ENCODE data around the gene MCTP1.

DNA sequence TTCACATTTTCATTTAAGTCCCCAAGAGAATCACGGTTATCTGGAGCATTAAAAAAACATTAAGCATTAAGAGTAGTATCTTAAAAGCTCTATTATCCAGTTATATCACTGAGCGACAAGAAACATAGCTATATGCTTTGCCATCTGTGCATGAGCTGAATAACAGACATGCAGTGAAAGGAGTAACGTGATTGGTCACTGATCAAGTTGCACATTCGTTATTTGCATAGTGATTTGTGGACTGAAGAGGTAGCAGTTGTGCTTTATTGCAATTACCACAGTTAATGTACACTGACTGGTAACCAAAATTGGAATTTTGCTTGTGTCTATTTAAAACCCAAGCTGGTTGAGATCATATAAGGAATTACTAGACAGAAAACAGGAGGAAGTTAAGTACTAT, 107.4 kb downstream of the MCTP1 start:
- TF ChIP-seq, protein P1, sequence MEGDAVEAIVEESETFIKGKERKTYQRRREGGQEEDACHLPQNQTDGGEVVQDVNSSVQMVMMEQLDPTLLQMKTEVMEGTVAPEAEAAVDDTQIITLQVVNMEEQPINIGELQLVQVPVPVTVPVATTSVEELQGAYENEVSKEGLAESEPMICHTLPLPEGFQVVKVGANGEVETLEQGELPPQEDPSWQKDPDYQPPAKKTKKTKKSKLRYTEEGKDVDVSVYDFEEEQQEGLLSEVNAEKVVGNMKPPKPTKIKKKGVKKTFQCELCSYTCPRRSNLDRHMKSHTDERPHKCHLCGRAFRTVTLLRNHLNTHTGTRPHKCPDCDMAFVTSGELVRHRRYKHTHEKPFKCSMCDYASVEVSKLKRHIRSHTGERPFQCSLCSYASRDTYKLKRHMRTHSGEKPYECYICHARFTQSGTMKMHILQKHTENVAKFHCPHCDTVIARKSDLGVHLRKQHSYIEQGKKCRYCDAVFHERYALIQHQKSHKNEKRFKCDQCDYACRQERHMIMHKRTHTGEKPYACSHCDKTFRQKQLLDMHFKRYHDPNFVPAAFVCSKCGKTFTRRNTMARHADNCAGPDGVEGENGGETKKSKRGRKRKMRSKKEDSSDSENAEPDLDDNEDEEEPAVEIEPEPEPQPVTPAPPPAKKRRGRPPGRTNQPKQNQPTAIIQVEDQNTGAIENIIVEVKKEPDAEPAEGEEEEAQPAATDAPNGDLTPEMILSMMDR (IDR thresholded peaks at IDR 0.05; ENCODE audit: low read depth, low read length), result no peak
- TF ChIP-seq EZH2phosphoT487 (IDR thresholded peaks at IDR 0.05; ENCODE audit: low read depth), result no peak

All from OCI-LY3 (cell line).